AG04449 (cell line): ENCODE data around the gene SPAG5.

Source experiments
- CTCF ChIA-PET: fragments of 350-600 bp; formaldehyde crosslinking; extraction: SDS; loops from one replicate; lab custom pipeline; 2021; ENCODE audit warnings: antibody characterized with exemption; lab: Yijun Ruan, JAX
- POLR2A ChIA-PET: fragments of 400-600, 350-600 bp; formaldehyde crosslinking; extraction: SDS; loops from one replicate; lab custom pipeline; 2020; ENCODE audit warnings: antibody characterized with exemption, inconsistent platforms; lab: Yijun Ruan, JAX
- DNase-seq: peaks from one replicate; pipeline ENCODE4 v3.0.0-alpha.2; 2010; ENCODE audit warnings: low read depth, low spot score
- H3K4me3 ChIP-seq: 2 replicates; pipeline ENCODE4 v1.5.1; 2011; ENCODE audit warnings: low read depth, mild to moderate bottlenecking, control low read depth, low read length
- CTCF ChIP-seq: IDR thresholded peaks from one replicate; pipeline ENCODE4 v1.5.1; 2011; ENCODE audit warnings: mild to moderate bottlenecking, moderate library complexity, low read length, control low read depth, inconsistent platforms; ENCODE audit not compliant: insufficient read depth; ENCODE audit errors: missing control alignments

SPAG5 gene

DNA sequence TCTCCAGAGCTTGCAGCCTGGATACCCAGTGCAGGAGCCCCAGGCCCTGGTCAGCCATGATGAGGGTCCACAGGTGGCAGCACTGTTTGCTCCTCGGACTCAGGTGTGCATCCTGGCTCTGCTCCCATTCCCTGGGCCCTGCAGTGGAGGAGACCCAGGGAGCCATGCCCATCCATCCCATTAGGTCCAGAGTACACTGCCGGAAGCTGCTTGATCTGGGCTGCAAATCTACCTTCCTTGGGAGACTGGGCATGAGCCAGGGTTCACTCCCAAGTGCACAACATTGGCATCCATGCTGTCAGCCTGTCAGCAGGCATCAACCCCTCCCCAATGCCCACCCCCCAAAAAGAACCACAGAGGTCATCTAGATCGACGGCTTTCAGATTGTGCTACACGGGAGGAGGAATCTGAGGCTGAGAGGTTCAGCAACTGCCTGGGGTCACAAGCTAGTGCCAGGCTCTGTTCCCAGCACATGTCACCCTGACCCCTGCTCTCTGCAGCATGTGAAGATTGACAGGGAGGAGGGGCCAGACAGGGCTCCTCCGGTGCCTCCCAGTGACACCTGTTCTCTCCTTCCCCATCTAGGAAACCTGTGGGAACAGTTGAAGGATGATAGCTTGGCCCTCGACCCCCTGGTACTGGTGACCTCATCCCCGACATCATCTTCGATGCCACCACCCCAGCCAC, 62.1 kb downstream of the SPAG5 start:
- TF ChIP-seq CTCF: no peak
- ChIA-PET POLR2A (interaction anchor here (1.2 kb wide), 1 partner anchor 40 kb away, joined by 3 read pairs; the partner anchor contains the start of gene ALDOC), CTCF (interaction anchor here (1.0 to 8.8 kb wide), 8 partner anchors 9 to 303 kb away, joined by 3 to 258 read pairs (median 4); partner anchors contain the start of gene UNC119)
- DNase-seq: no peak
- no peak overlapping the region for H3K4me3 ChIP-seq

- ChIA-PET POLR2A (no interaction called here), CTCF (interaction anchor here (0.6 to 8.8 kb wide), 6 partner anchors 8 to 818 kb away, joined by 3 to 258 read pairs (median 4); partner anchors contain the start of gene UNC119)
- DNase-seq: no peak
- H3K4me3 ChIP-seq: no peak overlapping the region
- no peak for TF ChIP-seq CTCF
Measured at GRCh38 chr17:28534740-28535375, 64.0 kb downstream of the SPAG5 start.

- CTCF ChIA-PET: interaction anchor here (1.2 to 8.8 kb wide), 5 partner anchors 7 to 36 kb away, joined by 3 to 258 read pairs (median 56); partner anchors contain the start of gene UNC119
- POLR2A ChIA-PET: no interaction called here
- TF ChIP-seq CTCF: no peak
- no peak overlapping the region for H3K4me3 ChIP-seq
- DNase-seq: no peak
Measured at GRCh38 chr17:28533091-28533807, 65.6 kb downstream of the SPAG5 start.

DNA sequence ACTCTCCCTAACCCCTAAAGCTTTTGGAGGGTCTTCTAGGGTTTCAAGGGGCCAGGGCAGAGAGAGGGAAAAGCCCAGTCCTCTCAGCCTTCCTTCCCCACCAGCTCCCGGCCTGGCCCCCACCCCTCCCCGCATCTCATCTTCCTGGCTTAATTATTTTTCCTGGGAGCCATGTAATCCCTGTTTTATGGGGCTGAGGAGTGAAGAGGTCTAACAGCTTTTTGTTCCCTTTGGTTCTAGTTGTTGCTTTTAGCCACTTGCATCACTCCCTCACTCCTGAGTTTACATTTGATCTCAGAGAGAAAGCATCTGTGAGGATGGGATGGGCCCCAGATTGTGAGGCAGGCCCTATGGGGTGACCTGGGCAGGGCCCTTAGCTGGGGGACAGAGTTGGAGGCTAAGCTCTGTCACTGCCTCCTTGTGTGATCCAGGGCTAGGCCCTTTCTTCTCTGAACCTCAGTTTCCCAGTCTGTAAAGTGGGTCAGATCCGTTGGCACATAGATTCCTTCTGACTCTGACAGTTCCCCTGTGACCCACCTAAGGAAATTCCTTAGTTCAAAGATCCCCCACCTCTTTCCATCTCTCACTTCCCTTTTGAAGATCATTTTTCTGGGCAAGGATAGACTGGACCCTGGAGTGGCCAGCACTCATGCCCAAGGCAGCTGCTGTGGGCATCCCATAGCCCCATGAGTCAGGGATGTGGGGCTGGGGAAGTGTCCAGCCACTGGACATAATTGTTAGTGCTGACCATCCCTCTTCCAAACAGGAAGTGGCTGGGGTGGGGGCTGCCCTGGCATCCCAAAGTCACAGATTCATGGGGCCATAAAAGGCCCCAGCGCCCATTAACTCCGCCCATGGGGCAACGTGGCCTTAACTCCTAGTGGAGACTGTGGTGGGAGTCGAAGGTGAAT, 66.5 kb downstream of the SPAG5 start:
- no peak for TF ChIP-seq CTCF
- POLR2A ChIA-PET: interaction anchor here (0.6 kb wide), 1 partner anchor 39 kb away, joined by 3 read pairs; the partner anchor contains the start of gene PIGS
- no peak for DNase-seq
- CTCF ChIA-PET: interaction anchor here (0.9 to 8.8 kb wide), 7 partner anchors 8 to 38 kb away, joined by 3 to 258 read pairs (median 5); no protein-coding TSS in a partner anchor
- no peak overlapping the region for H3K4me3 ChIP-seq

- CTCF ChIA-PET: interaction anchor here (1.5 to 6.2 kb wide), 3 partner anchors 9 to 37 kb away, joined by 3 to 56 read pairs (median 5); no protein-coding TSS in a partner anchor
- no peak for TF ChIP-seq CTCF
- no peak for DNase-seq
- POLR2A ChIA-PET: no interaction called here
- no peak overlapping the region for H3K4me3 ChIP-seq
Measured at GRCh38 chr17:28530926-28531325, 67.9 kb downstream of the SPAG5 start.
